K562 (cell line): ENCODE data around the gene AJM1.

ENCODE experiments used
- CTCF ChIP-seq, 3 experiments: IDR thresholded peaks in 2 of 3; conservative IDR thresholded peaks in 1 of 3; 2 replicates each; pipeline ENCODE4 v1.5.1; 2011 to 2012; ENCODE audit warnings: low read length in 3 of 3, mild to moderate bottlenecking in 3 of 3, control low read depth in 2 of 3, improper control_type of control experiment in 1 of 3, inconsistent platforms in 1 of 3, low read depth in 1 of 3, mixed read lengths in 1 of 3, moderate library complexity in 1 of 3; ENCODE audit not compliant: insufficient read depth in 2 of 3
- POLR2A ChIP-seq: fragments of 450-650 bp; conservative IDR thresholded peaks from 2 replicates; pipeline ENCODE4 v1.6.1; 2016

GRCh38 chr9:136890661-136891060 lies 48.4 kb downstream of the AJM1 start:
- TF ChIP-seq CTCF (IDR thresholded peaks at IDR 0.05 in 2 of 3, conservative IDR thresholded peaks at IDR 0.05 in 1 of 3; ENCODE audit: insufficient read depth in 2 of 3, low read depth in 1 of 3, low read length in 3 of 3) (no peak), POLR2A (no peak)
